Aorta (tissue), 5 donors: ENCODE measurements around the gene SLC16A13. TPM values are rescaled to one million over a fixed set of nuclear protein-coding genes. Genes with fewer than 3 reads are reported as not detected.
"Not testable (repeated sequence)": the region's sequence is repeated elsewhere in the genome, so short reads cannot be mapped to it uniquely, and the experiment has no call there.

Experiments used
- ATAC-seq: fragments of 200-7000 bp; cut with Tn5 transposase; one replicate; pipeline ENCODE4 v1.9.1; 2022; ENCODE audit warnings: moderate library complexity; ENCODE audit not compliant: low FRiP score
- DNase-seq, 2 donors: peaks; one replicate each; pipeline ENCODE4 v3.0.0-alpha.2; 2020
- H3K27ac ChIP-seq, 2 donors: one replicate each; pipeline ENCODE4 v1.5.1; 2013; ENCODE audit warnings: low read length in 2 of 2, mild to moderate bottlenecking in 2 of 2, moderate library complexity in 2 of 2, control low read depth in 1 of 2, inconsistent platforms in 1 of 2, low read depth in 1 of 2
- H3K27me3 ChIP-seq, 2 donors: one replicate each; pipeline ENCODE4 v1.6.1; 2013; ENCODE audit warnings: control low read depth in 1 of 2, low read length in 1 of 2, mild to moderate bottlenecking in 1 of 2, moderate library complexity in 1 of 2; ENCODE audit not compliant: insufficient read depth in 2 of 2, control insufficient read depth in 1 of 2
- H3K36me3 ChIP-seq, 2 donors: one replicate each; pipeline ENCODE4 v1.6.1; 2013; ENCODE audit warnings: control low read depth in 1 of 2, low read length in 1 of 2, mild to moderate bottlenecking in 1 of 2; ENCODE audit not compliant: insufficient read depth in 2 of 2, control insufficient read depth in 1 of 2
- H3K4me1 ChIP-seq, 2 donors: one replicate each; pipeline ENCODE4 v1.6.1; 2013; ENCODE audit warnings: low read length in 2 of 2, control low read depth in 1 of 2, mild to moderate bottlenecking in 1 of 2, moderate library complexity in 1 of 2; ENCODE audit not compliant: insufficient read depth in 2 of 2, control insufficient read depth in 1 of 2
- H3K4me3 ChIP-seq, 2 donors: one replicate each; pipeline ENCODE4 v1.5.1; 2013; ENCODE audit warnings: low read length in 2 of 2, control low read depth in 1 of 2, mild to moderate bottlenecking in 1 of 2
- H3K9me3 ChIP-seq: one replicate; pipeline ENCODE4 v1.6.1; 2013; ENCODE audit warnings: mild to moderate bottlenecking, low read length; ENCODE audit not compliant: control insufficient read depth
- WGBS, 2 donors: extraction: QIAGEN DNeasy Blood & Tissue Kit; methylation state at CpG; one replicate each; pipeline ENCODE4 v1.1.7; 2013; 5-methylcytosine and 5-hydroxymethylcytosine counted together
- intact Hi-C, 2 donors: fragments of 100-400 bp; cut with DNase I; formaldehyde crosslinking; loops; one replicate each; pipeline versions ENCODE4 v1.14.2 to v1.15.0; 2022
- polyA plus RNA-seq, 2 donors: library from polyadenylated mRNA; stranded (reverse); fragments of 200-250 nt; gene quantifications; one replicate each; pipeline ENCODE4 v1.2.3, GENCODE V29; 2013
- total RNA-seq, 2 donors: library from RNA; stranded (reverse); fragmentation: NEBNext Ultra II Directional; extraction: Animal tissue kit (Norgen Biotek cat#: 25700); gene quantifications; one replicate each; pipeline ENCODE4 v1.2.1, GENCODE V29; 2021
- donor health status: healthy with polysubstance abuse.
- donor health status: Bipolar disorder and iron deficiency.
- donor health status: DM: no; HTN: no; CAD: no.
- donor health status: DM: no; HTN: no; CAD: no.
- donor health status: DM: yes; HTN: yes; CAD: no.

The SLC16A13 gene
- total and polyA plus RNA-seq, 4 donors: 1.0 to 2.5 (median 1.3) TPM; not detected in 1

- Histone ChIP-seq H3K27me3 (no peaks in the 10 kb centered on the region), H3K9me3 (no peaks in the 10 kb centered on the region), H3K36me3 (no peaks in the 10 kb centered on the region), H3K4me3 (no peak overlapping the region), H3K27ac (no peak overlapping the region), H3K4me1 (no peaks in the 10 kb centered on the region)
- no peak for ATAC-seq
- no peak for DNase-seq
- WGBS, 2 donors: 19 to 20% methylated on average over 5 of the region's 5 CpGs
- intact Hi-C loops: loop anchor here in 1 of 2 donors (10.0 kb wide), 1 partner anchor 249 kb away; the partner anchor contains the start of gene YBX2
Measured at GRCh38 chr17:7045492-7046126, 9.8 kb downstream of the SLC16A13 start.

GRCh38 chr17:7046127-7046724, 10.4 kb downstream of the SLC16A13 start:
- Histone ChIP-seq H3K9me3 (no peaks in the 10 kb centered on the region), H3K36me3 (no peaks in the 10 kb centered on the region), H3K4me3 (no peak overlapping the region), H3K4me1 (no peaks in the 10 kb centered on the region), H3K27me3 (no peaks in the 10 kb centered on the region), H3K27ac (no peak overlapping the region)
- 10% methylated on average over 15 of the region's 15 CpGs for WGBS, 2 donors
- intact Hi-C loops: loop anchor here in 1 of 2 donors (10.0 kb wide), 1 partner anchor 249 kb away; the partner anchor contains the start of gene YBX2
- DNase-seq (no peak), ATAC-seq (no peak)

GRCh38 chr17:7046725-7047397, 11.0 kb downstream of the SLC16A13 start:
- not testable (repeated sequence) for H3K9me3 ChIP-seq, H3K36me3 ChIP-seq, DNase-seq, ATAC-seq, H3K27ac ChIP-seq, H3K27me3 ChIP-seq, H3K4me3 ChIP-seq, H3K4me1 ChIP-seq
- intact Hi-C loops: loop anchor here in 1 of 2 donors (10.0 kb wide), 1 partner anchor 248 kb away; the partner anchor contains the start of gene YBX2
- 13 to 17% methylated on average over 25 to 26 of the region's 26 CpGs for WGBS, 2 donors

GRCh38 chr17:7047566-7047965, 11.8 kb downstream of the SLC16A13 start:
- H3K27ac ChIP-seq: no peak overlapping the region
- intact Hi-C loops: loop anchor here in 1 of 2 donors (10.0 kb wide), 1 partner anchor 247 kb away; the partner anchor contains the start of gene YBX2
- no peak for DNase-seq

GRCh38 chr17:7048968-7049367, 13.2 kb downstream of the SLC16A13 start:
- intact Hi-C loops: loop anchor here in 1 of 2 donors (10.0 kb wide), 1 partner anchor 246 kb away; the partner anchor contains the start of gene YBX2
- H3K4me1 ChIP-seq: no peaks in the 10 kb centered on the region
- no peaks in the 10 kb centered on the region for H3K9me3 ChIP-seq
- WGBS, 2 donors: 67 to 69% methylated on average over 6 of the region's 6 CpGs
- H3K4me3 ChIP-seq: no peak overlapping the region
- H3K27me3 ChIP-seq: no peaks in the 10 kb centered on the region
- no peak for ATAC-seq
- no peaks in the 10 kb centered on the region for H3K36me3 ChIP-seq
- no peak for DNase-seq
- no peak overlapping the region for H3K27ac ChIP-seq

More at GRCh38 chr17:7047566-7047965, 11.8 kb downstream of the SLC16A13 start:
- Histone ChIP-seq H3K4me3 (no peak overlapping the region), H3K9me3 (no peaks in the 10 kb centered on the region), H3K4me1 (no peaks in the 10 kb centered on the region), H3K36me3 (no peaks in the 10 kb centered on the region), H3K27me3 (no peaks in the 10 kb centered on the region)
- 62 to 66% methylated on average over 6 of the region's 6 CpGs for WGBS, 2 donors
- ATAC-seq: no peak

- intact Hi-C loops: loop anchor here in 1 of 2 donors (5.0 kb wide), 1 partner anchor 82 kb away; no protein-coding TSS in a partner anchor
- H3K27ac ChIP-seq, H3K27me3 ChIP-seq, H3K36me3 ChIP-seq, H3K4me3 ChIP-seq, H3K4me1 ChIP-seq, DNase-seq, H3K9me3 ChIP-seq, ATAC-seq: not testable (repeated sequence)
- WGBS, 2 donors: 84% methylated on average over 8 to 9 of the region's 9 CpGs
Measured at GRCh38 chr17:7050583-7050982, 14.8 kb downstream of the SLC16A13 start.

- intact Hi-C loops: no loop called here
- Histone ChIP-seq H3K36me3 (no peaks in the 10 kb centered on the region), H3K9me3 (no peaks in the 10 kb centered on the region), H3K4me1 (no peaks in the 10 kb centered on the region), H3K27ac (no peak overlapping the region), H3K4me3 (no peak overlapping the region), H3K27me3 (no peaks in the 10 kb centered on the region)
- 74 to 82% methylated on average over 4 of the region's 4 CpGs for WGBS, 2 donors
- DNase-seq: no peak
- no peak for ATAC-seq
Measured at GRCh38 chr17:7056386-7056785, 20.6 kb downstream of the SLC16A13 start.

- no peak for ATAC-seq
- 59 to 60% methylated on average over 7 of the region's 7 CpGs for WGBS, 2 donors
- H3K27ac ChIP-seq: no peak overlapping the region
- H3K36me3 ChIP-seq: no peaks in the 10 kb centered on the region
- intact Hi-C loops: no loop called here
- no peak overlapping the region for H3K4me3 ChIP-seq
- no peaks in the 10 kb centered on the region for H3K4me1 ChIP-seq
- no peaks in the 10 kb centered on the region for H3K27me3 ChIP-seq
- no peaks in the 10 kb centered on the region for H3K9me3 ChIP-seq
- DNase-seq: no peak
Measured at GRCh38 chr17:7058831-7059447, 23.1 kb downstream of the SLC16A13 start.
